Trophoblast cell (in vitro differentiated cells and primary cell): ENCODE results near the gene ITGA5.

Source experiments
- DNase-seq, 2 donors: peaks; one replicate each; pipeline ENCODE4 v3.0.0-alpha.2; 2016
- H2AFZ ChIP-seq: 2 replicates; pipeline ENCODE4 v1.6.1; 2013; ENCODE audit warnings: low read length, moderate library complexity, mild to moderate bottlenecking; ENCODE audit not compliant: insufficient read depth, poor library complexity
- H2AK5ac ChIP-seq: 2 replicates; pipeline ENCODE4 v1.6.1; 2013; ENCODE audit warnings: mild to moderate bottlenecking, low read length
- H2BK120ac ChIP-seq: 2 replicates; pipeline ENCODE4 v1.6.1; 2013; ENCODE audit warnings: low read length, mild to moderate bottlenecking, moderate library complexity; ENCODE audit not compliant: insufficient read depth, poor library complexity
- H2BK12ac ChIP-seq: 2 replicates; pipeline ENCODE4 v1.6.1; 2013; ENCODE audit warnings: mild to moderate bottlenecking, low read length, moderate library complexity
- H2BK5ac ChIP-seq: 2 replicates; pipeline ENCODE4 v1.6.1; 2013; ENCODE audit warnings: low read length, low read depth, moderate library complexity, mild to moderate bottlenecking; ENCODE audit not compliant: poor library complexity
- H3K14ac ChIP-seq: 2 replicates; pipeline ENCODE4 v1.6.1; 2013; ENCODE audit warnings: mild to moderate bottlenecking, low read length
- H3K18ac ChIP-seq: 2 replicates; pipeline ENCODE4 v1.6.1; 2013; ENCODE audit warnings: mild to moderate bottlenecking, low read length
- H3K23ac ChIP-seq: 2 replicates; pipeline ENCODE4 v1.6.1; 2013; ENCODE audit warnings: low read length
- H3K27ac ChIP-seq: 2 replicates; pipeline ENCODE4 v1.5.1; 2013; ENCODE audit warnings: low read depth, mild to moderate bottlenecking, inconsistent platforms, low read length, moderate library complexity
- H3K27me3 ChIP-seq: 2 replicates; pipeline ENCODE4 v1.6.1; 2013; ENCODE audit warnings: inconsistent platforms, mild to moderate bottlenecking, low read length, moderate library complexity; ENCODE audit not compliant: insufficient read depth
- H3K36me3 ChIP-seq, 2 experiments: 1 replicate in 1 of 2; 2 replicates in 1 of 2; pipeline ENCODE4 v1.6.1; 2013; ENCODE audit warnings: low read length in 2 of 2, mild to moderate bottlenecking in 2 of 2, moderate library complexity in 1 of 2; ENCODE audit not compliant: insufficient read depth in 2 of 2, control insufficient read depth in 1 of 2
- H3K4ac ChIP-seq: 2 replicates; pipeline ENCODE4 v1.6.1; 2013; ENCODE audit warnings: low read depth, mild to moderate bottlenecking, low read length, moderate library complexity
- H3K4me1 ChIP-seq, 2 experiments: 1 replicate in 1 of 2; 2 replicates in 1 of 2; pipeline ENCODE4 v1.6.1; 2013; ENCODE audit warnings: low read length in 2 of 2, mild to moderate bottlenecking in 2 of 2, moderate library complexity in 1 of 2; ENCODE audit not compliant: insufficient read depth in 2 of 2, control insufficient read depth in 1 of 2
- H3K4me2 ChIP-seq: 2 replicates; pipeline ENCODE4 v1.6.1; 2013; ENCODE audit warnings: inconsistent platforms, mild to moderate bottlenecking, low read length, moderate library complexity
- H3K4me3 ChIP-seq: 2 replicates; pipeline ENCODE4 v1.5.1; 2013; ENCODE audit warnings: mild to moderate bottlenecking, low read depth, low read length, inconsistent platforms
- H3K79me1 ChIP-seq: one replicate; pipeline ENCODE4 v1.6.1; 2013; ENCODE audit warnings: low read length
- H3K79me2 ChIP-seq: 2 replicates; pipeline ENCODE4 v1.6.1; 2013; ENCODE audit warnings: low read length, mild to moderate bottlenecking; ENCODE audit not compliant: control insufficient read depth, insufficient read depth, poor library complexity
- H3K9ac ChIP-seq: 2 replicates; pipeline ENCODE4 v1.6.1; 2013; ENCODE audit warnings: mild to moderate bottlenecking, low read length
- H3K9me3 ChIP-seq: 2 replicates; pipeline ENCODE4 v1.6.1; 2013; ENCODE audit warnings: low read depth, mild to moderate bottlenecking, control low read depth, inconsistent platforms, low read length; ENCODE audit not compliant: insufficient read depth
- H4K12ac ChIP-seq: 2 replicates; pipeline ENCODE4 v1.6.1; 2013; ENCODE audit warnings: low read depth, mild to moderate bottlenecking, low read length, moderate library complexity
- H4K8ac ChIP-seq: 2 replicates; pipeline ENCODE4 v1.6.1; 2013; ENCODE audit warnings: low read depth, mild to moderate bottlenecking, low read length, moderate library complexity
- H4K91ac ChIP-seq: one replicate; pipeline ENCODE4 v1.6.1; 2013; ENCODE audit warnings: low read depth, mild to moderate bottlenecking, low read length, moderate library complexity
- WGBS: extraction: QIAGEN DNeasy Blood & Tissue Kit; methylation state at CpG from one replicate; pipeline ENCODE4 v1.1.7; 2013; ENCODE audit warnings: missing lambda C conversion rate; ENCODE audit not compliant: insufficient read length, insufficient coverage; ENCODE audit errors: extremely low coverage; 5-methylcytosine and 5-hydroxymethylcytosine counted together

ITGA5 gene

GRCh38 chr12:54426690-54427089 is 7.6 kb upstream of the ITGA5 start:
- Histone ChIP-seq H3K4me3 (no peak overlapping the region), H4K91ac (no peak overlapping the region)
- WGBS, result no CpG with 5 or more reads among the region's 3 CpGs

GRCh38 chr12:54425702-54426101 is 6.6 kb upstream of the ITGA5 start:
- Histone ChIP-seq H3K23ac (no peak overlapping the region), H2BK12ac (no peak overlapping the region), H3K27me3 (no peaks in the 10 kb centered on the region), H3K9ac (no peak overlapping the region), H2AK5ac (no peak overlapping the region), H2BK5ac (no peak overlapping the region), H3K4me3 (no peak overlapping the region), H2BK120ac (no peak overlapping the region), H2AFZ (no peak overlapping the region), H3K79me2 (no peaks in the 10 kb centered on the region), H3K36me3 (no peaks in the 10 kb centered on the region), H3K4ac (no peak overlapping the region), H3K18ac (no peak overlapping the region), H3K14ac (no peak overlapping the region), H3K79me1 (no peaks in the 10 kb centered on the region), H4K8ac (no peak overlapping the region), H4K91ac (no peak overlapping the region), H3K27ac (no peak overlapping the region), H3K4me1 (peaks cover 5 to 13% of the 10 kb centered on the region in 2 experiments), H3K4me2 (no peak overlapping the region), H3K9me3 (no peaks in the 10 kb centered on the region), H4K12ac (no peak overlapping the region)
- WGBS, result no CpG with 5 or more reads among the region's 2 CpGs
- no peak for DNase-seq

More at GRCh38 chr12:54426690-54427089, 7.6 kb upstream of the ITGA5 start:
- Histone ChIP-seq H3K9ac (no peak overlapping the region), H3K14ac (no peak overlapping the region), H3K4ac (no peak overlapping the region), H2BK5ac (no peak overlapping the region), H3K79me2 (no peaks in the 10 kb centered on the region), H2BK120ac (no peak overlapping the region), H2AK5ac (no peak overlapping the region), H3K4me1 (peaks cover 2 to 9% of the 10 kb centered on the region in 2 experiments), H4K12ac (no peak overlapping the region), H3K27ac (no peak overlapping the region), H2AFZ (no peak overlapping the region), H3K9me3 (no peaks in the 10 kb centered on the region), H3K4me2 (no peak overlapping the region), H3K23ac (no peak overlapping the region), H3K18ac (no peak overlapping the region), H2BK12ac (no peak overlapping the region), H3K27me3 (no peaks in the 10 kb centered on the region), H3K36me3 (no peaks in the 10 kb centered on the region), H3K79me1 (no peaks in the 10 kb centered on the region), H4K8ac (no peak overlapping the region)
- DNase-seq, result no peak

- no peaks in the 10 kb centered on the region for H3K36me3 ChIP-seq
- H3K4me3 ChIP-seq, result no peak overlapping the region
- H3K4me2 ChIP-seq, result no peak overlapping the region
- H3K27me3 ChIP-seq, result no peaks in the 10 kb centered on the region
- no peak overlapping the region for H2BK5ac ChIP-seq
- H2AK5ac ChIP-seq, result no peak overlapping the region
- no peak overlapping the region for H2AFZ ChIP-seq
- no peak overlapping the region for H3K14ac ChIP-seq
- H3K23ac ChIP-seq, result no peak overlapping the region
- DNase-seq, result no peak
- H4K91ac ChIP-seq, result no peak overlapping the region
- H2BK120ac ChIP-seq, result no peak overlapping the region
- H4K12ac ChIP-seq, result no peak overlapping the region
- H3K18ac ChIP-seq, result no peak overlapping the region
- H3K79me2 ChIP-seq, result no peaks in the 10 kb centered on the region
- peaks cover 7% of the 10 kb centered on the region for H3K79me1 ChIP-seq
- no peak overlapping the region for H2BK12ac ChIP-seq
- no peak overlapping the region for H4K8ac ChIP-seq
- H3K4me1 ChIP-seq, result peaks cover 16 to 22% of the 10 kb centered on the region in 2 experiments
- H3K27ac ChIP-seq, result no peak overlapping the region
- WGBS, result no CpG with 5 or more reads among the region's 3 CpGs
- H3K9ac ChIP-seq, result no peak overlapping the region
- H3K4ac ChIP-seq, result no peak overlapping the region
- no peaks in the 10 kb centered on the region for H3K9me3 ChIP-seq
These were observed 5.2 kb upstream of the ITGA5 start for GRCh38 chr12:54424224-54424623.

- Histone ChIP-seq H3K23ac (no peak overlapping the region), H3K9ac (no peak overlapping the region), H2AFZ (no peak overlapping the region), H3K36me3 (no peaks in the 10 kb centered on the region), H3K79me2 (peaks cover 2% of the 10 kb centered on the region), H3K27ac (no peak overlapping the region), H3K79me1 (peaks cover 11% of the 10 kb centered on the region), H2AK5ac (no peak overlapping the region), H4K12ac (no peak overlapping the region), H3K4me2 (no peak overlapping the region), H2BK120ac (no peak overlapping the region), H2BK5ac (no peak overlapping the region), H2BK12ac (no peak overlapping the region), H3K9me3 (no peaks in the 10 kb centered on the region), H3K14ac (no peak overlapping the region), H3K27me3 (no peaks in the 10 kb centered on the region), H3K18ac (no peak overlapping the region), H3K4ac (no peak overlapping the region), H4K91ac (no peak overlapping the region), H3K4me1 (peaks cover 16 to 22% of the 10 kb centered on the region in 2 experiments), H4K8ac (no peak overlapping the region), H3K4me3 (no peak overlapping the region)
- WGBS, result no CpG with 5 or more reads among the region's 5 CpGs
- DNase-seq, result peak in 1 of 2 donors; percentile 69
These were observed 4.7 kb upstream of the ITGA5 start for GRCh38 chr12:54423816-54424150.
